Measurements from ENCODE around the gene KPNA6. TPM values are rescaled to one million over a fixed set of nuclear protein-coding genes. Genes with fewer than 3 reads are reported as not detected.

KPNA6 gene
- total RNA-seq, 4 donors from 2014 or later: 26.9 to 69.9 (median 38.5) TPM

DNA sequence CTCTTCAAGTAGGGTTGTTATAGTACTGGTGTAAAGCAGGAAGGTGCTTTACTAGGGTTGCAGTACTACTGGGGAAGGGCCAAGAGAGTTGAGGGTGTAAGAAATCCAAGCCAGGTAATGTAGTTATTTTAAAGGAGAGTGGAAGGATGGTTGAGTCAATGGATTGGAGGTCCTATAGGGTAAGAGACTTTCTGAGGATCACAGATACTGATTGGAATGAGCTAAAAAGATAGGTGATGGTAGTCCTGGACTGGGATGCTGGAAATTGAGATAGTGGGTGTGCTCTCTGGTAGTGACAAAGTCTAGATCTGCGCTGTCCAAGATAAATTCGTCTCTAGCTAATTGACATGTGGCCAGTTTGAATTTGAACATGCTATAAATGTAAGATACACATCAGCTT lies 78.6 kb downstream of the KPNA6 start:
- no peak for DNase-seq
- Histone ChIP-seq H3K27me3 (no peaks in the 10 kb centered on the region), H3K9me3 (no peaks in the 10 kb centered on the region), H3K36me3 (no peaks in the 10 kb centered on the region), H3K27ac (no peak overlapping the region), H3K4me3 (no peak overlapping the region), H3K4me1 (peaks cover 3 to 8% of the 10 kb centered on the region in 2 donors)
- no peak for TF ChIP-seq POLR2A (IDR thresholded peaks at IDR 0.05)
- TF ChIP-seq, protein P1, sequence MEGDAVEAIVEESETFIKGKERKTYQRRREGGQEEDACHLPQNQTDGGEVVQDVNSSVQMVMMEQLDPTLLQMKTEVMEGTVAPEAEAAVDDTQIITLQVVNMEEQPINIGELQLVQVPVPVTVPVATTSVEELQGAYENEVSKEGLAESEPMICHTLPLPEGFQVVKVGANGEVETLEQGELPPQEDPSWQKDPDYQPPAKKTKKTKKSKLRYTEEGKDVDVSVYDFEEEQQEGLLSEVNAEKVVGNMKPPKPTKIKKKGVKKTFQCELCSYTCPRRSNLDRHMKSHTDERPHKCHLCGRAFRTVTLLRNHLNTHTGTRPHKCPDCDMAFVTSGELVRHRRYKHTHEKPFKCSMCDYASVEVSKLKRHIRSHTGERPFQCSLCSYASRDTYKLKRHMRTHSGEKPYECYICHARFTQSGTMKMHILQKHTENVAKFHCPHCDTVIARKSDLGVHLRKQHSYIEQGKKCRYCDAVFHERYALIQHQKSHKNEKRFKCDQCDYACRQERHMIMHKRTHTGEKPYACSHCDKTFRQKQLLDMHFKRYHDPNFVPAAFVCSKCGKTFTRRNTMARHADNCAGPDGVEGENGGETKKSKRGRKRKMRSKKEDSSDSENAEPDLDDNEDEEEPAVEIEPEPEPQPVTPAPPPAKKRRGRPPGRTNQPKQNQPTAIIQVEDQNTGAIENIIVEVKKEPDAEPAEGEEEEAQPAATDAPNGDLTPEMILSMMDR (IDR thresholded peaks at IDR 0.05): no peak
- intact Hi-C loops (cut with DNase I; ENCODE audit: low total_unique reads): no loop called here

DNA sequence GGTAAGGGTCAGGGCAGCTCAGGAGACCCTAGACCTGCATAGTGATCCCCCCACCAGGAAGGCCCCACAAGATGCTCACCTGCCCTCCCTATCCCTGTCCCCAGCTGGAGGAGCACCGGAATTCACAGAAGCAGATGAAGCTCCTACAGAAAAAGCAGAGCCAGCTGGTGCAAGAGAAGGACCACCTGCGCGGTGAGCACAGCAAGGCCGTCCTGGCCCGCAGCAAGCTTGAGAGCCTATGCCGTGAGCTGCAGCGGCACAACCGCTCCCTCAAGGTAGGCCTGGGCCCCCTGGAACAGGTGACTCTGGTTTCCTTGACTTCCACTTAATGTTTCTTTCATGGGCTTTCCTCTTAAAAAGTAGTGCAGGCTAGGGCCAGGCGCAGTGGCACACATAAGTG lies 80.0 kb downstream of the KPNA6 start:
- peaks cover 0 to 2% of the 10 kb centered on the region in 2 donors for H3K4me1 ChIP-seq
- no peaks in the 10 kb centered on the region for H3K36me3 ChIP-seq
- no peak for DNase-seq

DNA sequence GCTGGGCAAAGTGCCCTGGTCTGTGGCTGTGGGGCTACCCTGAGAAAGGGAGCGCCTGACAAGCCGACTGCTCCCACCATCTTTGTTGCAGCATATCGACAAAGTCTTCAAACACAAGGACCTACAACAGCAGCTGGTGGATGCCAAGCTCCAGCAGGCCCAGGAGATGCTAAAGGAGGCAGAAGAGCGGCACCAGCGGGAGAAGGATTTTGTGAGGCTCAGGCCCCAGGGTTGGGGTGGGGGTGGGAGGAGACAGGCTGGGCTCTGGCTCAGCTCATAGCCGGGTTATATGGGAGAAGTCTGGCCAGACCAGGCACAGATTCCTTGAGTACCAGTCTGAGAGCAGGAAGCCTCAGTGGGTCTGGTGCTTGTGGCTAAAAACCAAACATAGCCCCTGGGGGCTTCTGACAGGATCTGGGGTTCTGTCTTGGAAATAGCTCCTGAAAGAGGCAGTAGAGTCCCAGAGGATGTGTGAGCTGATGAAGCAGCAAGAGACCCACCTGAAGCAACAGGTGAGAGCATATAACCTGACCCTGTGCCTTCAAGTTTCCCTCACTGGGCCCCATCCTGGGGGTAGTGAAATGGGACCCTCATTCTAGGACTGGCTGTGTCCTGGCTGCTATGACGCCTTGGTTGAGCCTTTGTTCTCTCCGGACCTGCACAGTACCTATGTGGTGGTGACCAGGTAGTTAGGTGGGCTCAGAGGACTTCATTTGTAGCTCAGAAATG lies 84.5 kb downstream of the KPNA6 start:
- Histone ChIP-seq H3K4me1 (no peaks in the 10 kb centered on the region), H3K4me3 (no peak overlapping the region), H3K36me3 (no peaks in the 10 kb centered on the region), H3K9me3 (no peaks in the 10 kb centered on the region), H3K27me3 (no peaks in the 10 kb centered on the region), H3K27ac (no peak overlapping the region)
- TF ChIP-seq, protein P1 (IDR thresholded peaks at IDR 0.05): no peak
- no peak for TF ChIP-seq POLR2A (IDR thresholded peaks at IDR 0.05)
- intact Hi-C loops (cut with DNase I; ENCODE audit: low total_unique reads): no loop called here
- no peak for DNase-seq

More for the DNA sequence above, 80.0 kb downstream of the KPNA6 start:
- Histone ChIP-seq H3K4me3 (no peak overlapping the region), H3K27ac (no peak overlapping the region), H3K27me3 (no peaks in the 10 kb centered on the region), H3K9me3 (no peaks in the 10 kb centered on the region)
- TF ChIP-seq POLR2A (IDR thresholded peaks at IDR 0.05): no peak
- TF ChIP-seq, protein P1 (IDR thresholded peaks at IDR 0.05): no peak
- intact Hi-C loops (cut with DNase I; ENCODE audit: low total_unique reads): no loop called here

DNA sequence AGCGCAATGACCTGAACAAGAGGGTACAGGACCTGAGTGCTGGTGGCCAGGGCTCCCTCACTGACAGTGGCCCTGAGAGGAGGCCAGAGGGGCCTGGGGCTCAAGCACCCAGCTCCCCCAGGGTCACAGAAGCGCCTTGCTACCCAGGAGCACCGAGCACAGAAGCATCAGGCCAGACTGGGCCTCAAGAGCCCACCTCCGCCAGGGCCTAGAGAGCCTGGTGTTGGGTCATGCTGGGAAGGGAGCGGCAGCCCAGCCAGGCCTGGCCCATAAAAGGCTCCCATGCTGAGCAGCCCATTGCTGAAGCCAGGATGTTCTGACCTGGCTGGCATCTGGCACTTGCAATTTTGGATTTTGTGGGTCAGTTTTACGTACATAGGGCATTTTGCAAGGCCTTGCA lies 87.1 kb downstream of the KPNA6 start:
- intact Hi-C loops (cut with DNase I; ENCODE audit: low total_unique reads): no loop called here
- H3K36me3 ChIP-seq: no peaks in the 10 kb centered on the region

DNA sequence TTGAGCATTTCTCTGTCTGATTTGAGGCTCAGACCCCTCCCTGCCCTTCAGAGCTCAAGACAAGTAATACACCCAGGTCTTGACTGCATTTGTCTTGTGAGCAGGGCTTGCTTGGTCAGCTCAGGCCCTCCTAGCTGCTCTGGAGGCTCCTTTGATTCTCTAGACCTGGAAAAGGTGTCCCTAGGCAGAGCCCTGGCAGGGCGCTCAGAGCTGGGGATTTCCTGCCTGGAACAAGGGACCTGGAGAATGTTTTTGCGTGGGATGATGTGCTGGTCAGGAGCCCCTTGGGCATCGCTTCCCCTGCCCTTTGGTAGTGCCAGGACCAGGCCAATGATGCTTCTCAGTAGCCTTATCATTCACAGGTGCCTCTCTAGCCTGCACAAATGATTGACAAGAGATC lies 87.7 kb downstream of the KPNA6 start:
- DNase-seq: no peak

More for the DNA sequence above, 87.1 kb downstream of the KPNA6 start:
- H3K4me3 ChIP-seq: no peak overlapping the region
- TF ChIP-seq POLR2A (IDR thresholded peaks at IDR 0.05): no peak
- TF ChIP-seq, protein P1 (IDR thresholded peaks at IDR 0.05): no peak
- no peaks in the 10 kb centered on the region for H3K27me3 ChIP-seq
- no peak for DNase-seq
- peaks cover 0 to 7% of the 10 kb centered on the region in 2 donors for H3K4me1 ChIP-seq
- no peaks in the 10 kb centered on the region for H3K9me3 ChIP-seq
- no peak overlapping the region for H3K27ac ChIP-seq

More for the DNA sequence above, 87.7 kb downstream of the KPNA6 start:
- H3K36me3 ChIP-seq: no peaks in the 10 kb centered on the region
- TF ChIP-seq, protein P1 (IDR thresholded peaks at IDR 0.05): no peak
- TF ChIP-seq POLR2A (IDR thresholded peaks at IDR 0.05): no peak
- intact Hi-C loops (cut with DNase I; ENCODE audit: low total_unique reads): no loop called here
- H3K9me3 ChIP-seq: no peaks in the 10 kb centered on the region
- no peak overlapping the region for H3K27ac ChIP-seq
- H3K27me3 ChIP-seq: no peaks in the 10 kb centered on the region
- no peak overlapping the region for H3K4me3 ChIP-seq
- peaks cover 0 to 7% of the 10 kb centered on the region in 2 donors for H3K4me1 ChIP-seq

Data from uterus (tissue), 4 donors.